ENCODE data around the gene HAVCR1. TPM values are rescaled to one million over a fixed set of nuclear protein-coding genes. Genes with fewer than 3 reads are reported as not detected.

The HAVCR1 gene
- 94.7 and 143 TPM in 2 replicates for polyA plus RNA-seq (2011; rRNA removed)
- polyA plus RNA-seq (2012; cell fraction: cytosol; rRNA removed), result 58.3 and 77.3 TPM in 2 replicates
- polyA plus RNA-seq (2012; cell fraction: nucleus; rRNA removed), result 48.5 and 87.7 TPM in 2 replicates
- polyA plus RNA-seq (2017; fragmentation: RNase III; extraction: RNeasy Plus Mini Kit Qiagen cat#74134 plus additional on column Dnase treatment), result 99.1 to 103 TPM (median 101 TPM) in 3 replicates
- polyA minus RNA-seq (2011; rRNA and poly(A)+ RNA removed), result 328 and 421 TPM in 2 replicates

DNA sequence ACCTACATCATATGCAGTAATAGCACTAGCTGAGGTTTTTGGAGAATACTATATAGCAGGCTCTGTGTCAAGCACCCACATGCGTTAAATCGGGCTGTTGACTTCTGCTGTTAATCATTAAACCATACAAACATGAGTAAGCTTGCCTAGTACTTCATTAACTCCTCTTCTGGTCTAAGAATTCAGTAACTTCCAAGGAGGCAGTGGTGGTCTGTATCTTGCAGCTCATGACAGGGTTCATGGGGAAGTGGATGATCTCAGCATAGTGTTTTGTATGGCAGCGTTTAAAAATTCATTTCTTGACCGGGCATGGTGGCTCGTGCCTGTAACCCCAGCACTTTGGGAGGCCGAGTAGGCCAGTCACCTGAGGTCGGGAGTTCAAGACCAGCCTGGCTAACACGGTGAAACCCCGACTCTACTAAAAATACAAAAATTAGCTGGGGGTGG, at the start of gene HAVCR1:
Gene HAVCR1 (minus strand): TSS at position 24 of the 447 bp plus-strand sequence. CDS start 1,173 bp downstream, outside the sequence.
- TF ChIP-seq GATA3 (IDR thresholded peaks at IDR 0.05; ENCODE audit: borderline replicate concordance) (peak; percentile 63; the same call in 1 of the 2 replicates), JUNB (IDR thresholded peaks at IDR 0.05) (0 out of 2 replicates have a peak, but pooled peaks have one; percentile 60), EP300 (IDR thresholded peaks at IDR 0.05) (peak; percentile 41 to 44; a peak in 2 of 5 replicates), CEBPB (IDR thresholded peaks at IDR 0.05) (peak in 1 of 2 experiments; percentile 56; a peak in 1 of 4 replicates), NR3C1 (IDR thresholded peaks at IDR 0.05) (no peak), HDAC2 (IDR thresholded peaks at IDR 0.05) (no peak), SMC3 (IDR thresholded peaks at IDR 0.05) (peak; percentile 25; the same call in 1 of the 3 replicates), RNF2 (IDR thresholded peaks at IDR 0.05; ENCODE audit: borderline replicate concordance, low read depth) (no peak), HEYL (CRISPR knock-in tag; IDR thresholded peaks at IDR 0.05) (no peak), KDM1A (IDR thresholded peaks at IDR 0.05; ENCODE audit: low read depth) (peak; percentile 84; the same call in 1 of the 2 replicates), ZSCAN20 (CRISPR knock-in tag; IDR thresholded peaks at IDR 0.05) (no peak), HOXB5 (CRISPR knock-in tag; IDR thresholded peaks at IDR 0.05) (0 out of 2 replicates have a peak, but pooled peaks have one; percentile 39), FOSL2 (IDR thresholded peaks at IDR 0.05) (peak; percentile 35; the same call in 1 of the 2 replicates), FOSL2 (CRISPR knock-in tag; IDR thresholded peaks at IDR 0.05) (peak; percentile 72), RAD21 (conservative IDR thresholded peaks at IDR 0.05 in 1 of 2, IDR thresholded peaks at IDR 0.05 in 1 of 2) (peak in 1 of 2 experiments; percentile 46; a peak in 4 of 5 replicates)
- TF ChIP-seq, protein P1, sequence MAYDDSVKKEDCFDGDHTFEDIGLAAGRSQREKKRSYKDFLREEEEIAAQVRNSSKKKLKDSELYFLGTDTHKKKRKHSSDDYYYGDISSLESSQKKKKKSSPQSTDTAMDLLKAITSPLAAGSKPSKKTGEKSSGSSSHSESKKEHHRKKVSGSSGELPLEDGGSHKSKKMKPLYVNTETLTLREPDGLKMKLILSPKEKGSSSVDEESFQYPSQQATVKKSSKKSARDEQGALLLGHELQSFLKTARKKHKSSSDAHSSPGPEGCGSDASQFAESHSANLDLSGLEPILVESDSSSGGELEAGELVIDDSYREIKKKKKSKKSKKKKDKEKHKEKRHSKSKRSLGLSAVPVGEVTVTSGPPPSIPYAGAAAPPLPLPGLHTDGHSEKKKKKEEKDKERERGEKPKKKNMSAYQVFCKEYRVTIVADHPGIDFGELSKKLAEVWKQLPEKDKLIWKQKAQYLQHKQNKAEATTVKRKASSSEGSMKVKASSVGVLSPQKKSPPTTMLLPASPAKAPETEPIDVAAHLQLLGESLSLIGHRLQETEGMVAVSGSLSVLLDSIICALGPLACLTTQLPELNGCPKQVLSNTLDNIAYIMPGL (CRISPR knock-in tag; IDR thresholded peaks at IDR 0.05; ENCODE audit: borderline replicate concordance), result no peak
- TF ChIP-seq, protein P2, sequence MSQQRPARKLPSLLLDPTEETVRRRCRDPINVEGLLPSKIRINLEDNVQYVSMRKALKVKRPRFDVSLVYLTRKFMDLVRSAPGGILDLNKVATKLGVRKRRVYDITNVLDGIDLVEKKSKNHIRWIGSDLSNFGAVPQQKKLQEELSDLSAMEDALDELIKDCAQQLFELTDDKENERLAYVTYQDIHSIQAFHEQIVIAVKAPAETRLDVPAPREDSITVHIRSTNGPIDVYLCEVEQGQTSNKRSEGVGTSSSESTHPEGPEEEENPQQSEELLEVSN (IDR thresholded peaks at IDR 0.05; ENCODE audit: borderline replicate concordance, low read depth), result 0 out of 2 replicates have a peak, but pooled peaks have one; percentile 28
- TF ChIP-seq, protein P3, sequence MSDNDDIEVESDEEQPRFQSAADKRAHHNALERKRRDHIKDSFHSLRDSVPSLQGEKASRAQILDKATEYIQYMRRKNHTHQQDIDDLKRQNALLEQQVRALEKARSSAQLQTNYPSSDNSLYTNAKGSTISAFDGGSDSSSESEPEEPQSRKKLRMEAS (IDR thresholded peaks at IDR 0.05), result peak; percentile 82; the same call in 1 of the 2 replicates
- TF ChIP-seq, protein P4, sequence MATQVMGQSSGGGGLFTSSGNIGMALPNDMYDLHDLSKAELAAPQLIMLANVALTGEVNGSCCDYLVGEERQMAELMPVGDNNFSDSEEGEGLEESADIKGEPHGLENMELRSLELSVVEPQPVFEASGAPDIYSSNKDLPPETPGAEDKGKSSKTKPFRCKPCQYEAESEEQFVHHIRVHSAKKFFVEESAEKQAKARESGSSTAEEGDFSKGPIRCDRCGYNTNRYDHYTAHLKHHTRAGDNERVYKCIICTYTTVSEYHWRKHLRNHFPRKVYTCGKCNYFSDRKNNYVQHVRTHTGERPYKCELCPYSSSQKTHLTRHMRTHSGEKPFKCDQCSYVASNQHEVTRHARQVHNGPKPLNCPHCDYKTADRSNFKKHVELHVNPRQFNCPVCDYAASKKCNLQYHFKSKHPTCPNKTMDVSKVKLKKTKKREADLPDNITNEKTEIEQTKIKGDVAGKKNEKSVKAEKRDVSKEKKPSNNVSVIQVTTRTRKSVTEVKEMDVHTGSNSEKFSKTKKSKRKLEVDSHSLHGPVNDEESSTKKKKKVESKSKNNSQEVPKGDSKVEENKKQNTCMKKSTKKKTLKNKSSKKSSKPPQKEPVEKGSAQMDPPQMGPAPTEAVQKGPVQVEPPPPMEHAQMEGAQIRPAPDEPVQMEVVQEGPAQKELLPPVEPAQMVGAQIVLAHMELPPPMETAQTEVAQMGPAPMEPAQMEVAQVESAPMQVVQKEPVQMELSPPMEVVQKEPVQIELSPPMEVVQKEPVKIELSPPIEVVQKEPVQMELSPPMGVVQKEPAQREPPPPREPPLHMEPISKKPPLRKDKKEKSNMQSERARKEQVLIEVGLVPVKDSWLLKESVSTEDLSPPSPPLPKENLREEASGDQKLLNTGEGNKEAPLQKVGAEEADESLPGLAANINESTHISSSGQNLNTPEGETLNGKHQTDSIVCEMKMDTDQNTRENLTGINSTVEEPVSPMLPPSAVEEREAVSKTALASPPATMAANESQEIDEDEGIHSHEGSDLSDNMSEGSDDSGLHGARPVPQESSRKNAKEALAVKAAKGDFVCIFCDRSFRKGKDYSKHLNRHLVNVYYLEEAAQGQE (IDR thresholded peaks at IDR 0.05), result no peak
- TF ChIP-seq, protein P5, sequence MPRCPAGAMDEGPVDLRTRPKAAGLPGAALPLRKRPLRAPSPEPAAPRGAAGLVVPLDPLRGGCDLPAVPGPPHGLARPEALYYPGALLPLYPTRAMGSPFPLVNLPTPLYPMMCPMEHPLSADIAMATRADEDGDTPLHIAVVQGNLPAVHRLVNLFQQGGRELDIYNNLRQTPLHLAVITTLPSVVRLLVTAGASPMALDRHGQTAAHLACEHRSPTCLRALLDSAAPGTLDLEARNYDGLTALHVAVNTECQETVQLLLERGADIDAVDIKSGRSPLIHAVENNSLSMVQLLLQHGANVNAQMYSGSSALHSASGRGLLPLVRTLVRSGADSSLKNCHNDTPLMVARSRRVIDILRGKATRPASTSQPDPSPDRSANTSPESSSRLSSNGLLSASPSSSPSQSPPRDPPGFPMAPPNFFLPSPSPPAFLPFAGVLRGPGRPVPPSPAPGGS (IDR thresholded peaks at IDR 0.05), result peak; percentile 40; the same call in 1 of the 3 replicates
- Histone ChIP-seq H3K4me1 (peaks cover 67% of the 10 kb centered on the region), H3K9me3 (no peaks in the 10 kb centered on the region), H3K4me3 (peak within 1 kb of the TSS; percentile 48), H3K27ac (peak within 1 kb of the TSS; percentile 89 to 92), H3K4me2 (peak within 1 kb of the TSS; percentile 67)
- POLR2A ChIA-PET, result interaction anchor here (1.3 to 1.9 kb wide), 4 partner anchors 9 to 83 kb away, joined by 3 to 11 read pairs (median 7); partner anchors contain the start of gene MED7
- ATAC-seq, result peak; percentile 84 to 88
- FAIRE-seq, result peak; percentile 98
- WGBS (ENCODE audit: missing lambda C conversion rate), result 3% methylated on average over 9 of the region's 9 CpGs
- DNase-seq (ENCODE audit: low read depth in 1 of 2, low spot score in 1 of 2), result peak; percentile 85 to 93
- CTCF ChIA-PET, result interaction anchor here (1.0 to 2.8 kb wide), 4 partner anchors 10 to 72 kb away, joined by 3 to 17 read pairs (median 7); no protein-coding TSS in a partner anchor
